HG03095 (cell line): ENCODE results near the gene EEF1A2.

Experiments used
- ATAC-seq: cut with Tn5 transposase; IDR thresholded peaks from one replicate; pipeline ENCODE4 v1.9.1; 2021; ENCODE audit warnings: moderate library complexity; ENCODE audit not compliant: unreplicated experiment

The EEF1A2 gene

DNA sequence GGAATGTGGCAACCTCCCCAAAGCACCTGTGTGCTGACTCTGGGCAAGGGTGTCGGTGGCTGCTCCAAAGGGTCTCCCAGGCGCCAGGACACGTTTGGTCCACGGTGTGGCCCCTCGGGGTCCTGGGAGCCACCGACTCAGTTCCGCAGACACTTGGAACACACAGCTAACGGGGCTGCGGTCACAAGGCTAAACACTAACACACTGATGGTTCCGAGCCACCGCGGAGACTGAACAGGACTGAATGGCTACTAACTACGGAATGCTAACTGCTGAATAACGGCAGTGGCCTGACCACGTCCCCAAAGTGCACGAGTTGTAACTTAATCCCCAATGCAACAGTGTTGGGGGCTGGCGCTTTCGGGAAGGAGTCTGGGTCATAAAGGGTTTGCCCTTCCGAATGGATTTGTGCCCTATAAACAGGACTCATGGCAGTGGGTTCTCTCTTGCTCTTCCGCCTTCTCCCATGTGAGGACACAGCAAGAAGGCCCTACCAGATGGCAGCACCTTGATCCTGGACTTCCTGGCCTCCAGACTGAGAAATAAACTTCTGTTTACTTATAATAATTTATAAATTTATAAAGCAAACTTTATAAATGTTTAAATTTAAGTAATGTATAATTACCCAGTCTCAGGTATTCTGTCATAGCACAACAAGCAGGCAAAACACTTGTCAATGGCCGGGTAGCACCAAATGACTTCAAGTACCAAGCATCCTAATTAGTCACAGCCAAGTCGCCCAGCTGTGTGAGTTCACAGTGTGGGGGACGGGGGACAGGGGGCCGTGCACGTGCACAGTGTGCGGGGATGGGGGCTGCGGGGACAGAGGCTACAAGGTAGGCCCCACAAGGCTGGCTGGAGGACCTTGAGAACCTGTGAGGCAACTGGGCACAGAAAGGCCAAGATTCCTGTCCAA is 2.3 kb upstream of the EEF1A2 start:
- no peak for ATAC-seq

DNA sequence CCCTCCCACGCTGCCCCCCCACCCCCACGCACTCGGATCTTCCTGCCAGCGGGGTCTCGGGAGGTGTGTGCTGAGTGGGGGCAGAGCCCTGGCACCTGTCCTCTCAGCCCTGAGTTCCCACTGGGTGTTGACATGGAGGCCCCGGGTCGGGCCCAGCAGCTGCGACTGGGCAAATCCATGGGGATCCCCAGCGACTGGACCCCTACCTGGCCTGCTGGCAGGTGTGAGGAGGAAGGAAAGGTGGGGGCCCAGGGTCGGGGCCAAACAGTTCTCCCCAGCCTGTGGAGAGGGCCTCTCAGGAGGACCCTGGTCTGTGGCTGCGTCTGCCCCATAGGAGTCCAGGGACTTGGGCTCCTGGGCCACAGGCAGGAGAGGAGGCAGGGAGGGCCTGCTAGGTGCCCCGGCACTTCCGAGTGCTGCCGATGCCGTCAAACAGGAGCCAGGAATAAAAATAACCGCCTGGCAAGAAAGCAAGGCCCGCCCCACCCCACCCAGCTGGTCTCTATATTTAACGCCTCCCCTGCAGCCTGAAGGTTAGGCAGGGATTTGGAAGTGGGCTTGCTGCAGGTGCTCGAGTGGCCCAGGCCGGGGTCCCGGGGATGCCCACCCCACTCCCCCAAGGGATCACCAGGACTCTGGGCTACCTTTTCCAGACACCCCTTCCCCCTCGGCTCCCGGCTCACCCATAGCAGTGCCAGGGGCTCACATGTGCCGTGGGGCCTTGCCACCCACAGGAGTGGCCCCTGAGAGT is 1.4 kb upstream of the EEF1A2 start:
- ATAC-seq = no peak

DNA sequence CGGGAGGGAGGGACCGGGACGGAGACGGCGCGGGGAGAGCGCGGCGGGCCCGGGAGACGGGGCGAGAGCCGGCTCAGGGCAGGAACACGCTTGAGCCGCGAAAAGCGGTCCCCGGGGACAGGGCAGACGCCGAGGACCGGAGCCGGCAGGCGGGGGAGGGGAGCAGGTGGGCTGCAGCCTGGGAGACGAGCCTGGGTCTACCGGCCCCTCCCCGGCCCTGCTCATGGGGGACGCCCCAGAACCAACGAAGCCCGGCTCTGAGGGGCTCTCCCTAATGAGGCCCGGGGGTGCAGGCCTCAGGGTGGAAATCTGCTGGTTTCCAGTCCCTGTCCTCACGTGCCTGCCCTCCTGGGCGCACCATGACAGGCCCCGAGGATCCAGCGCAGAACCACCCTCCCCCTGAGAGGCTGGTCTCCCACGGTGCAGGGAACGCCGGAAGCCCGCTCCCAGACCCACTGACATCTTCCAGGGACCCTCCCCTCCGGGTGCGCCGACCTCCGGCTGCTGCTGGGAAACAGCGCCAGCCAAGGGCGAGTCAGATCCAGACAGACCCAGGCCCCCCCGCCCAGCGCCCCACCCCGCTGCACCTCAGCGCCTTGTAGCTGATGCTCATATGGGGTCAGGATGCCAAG is 571 bp upstream of the EEF1A2 start:
- ATAC-seq = no peak

DNA sequence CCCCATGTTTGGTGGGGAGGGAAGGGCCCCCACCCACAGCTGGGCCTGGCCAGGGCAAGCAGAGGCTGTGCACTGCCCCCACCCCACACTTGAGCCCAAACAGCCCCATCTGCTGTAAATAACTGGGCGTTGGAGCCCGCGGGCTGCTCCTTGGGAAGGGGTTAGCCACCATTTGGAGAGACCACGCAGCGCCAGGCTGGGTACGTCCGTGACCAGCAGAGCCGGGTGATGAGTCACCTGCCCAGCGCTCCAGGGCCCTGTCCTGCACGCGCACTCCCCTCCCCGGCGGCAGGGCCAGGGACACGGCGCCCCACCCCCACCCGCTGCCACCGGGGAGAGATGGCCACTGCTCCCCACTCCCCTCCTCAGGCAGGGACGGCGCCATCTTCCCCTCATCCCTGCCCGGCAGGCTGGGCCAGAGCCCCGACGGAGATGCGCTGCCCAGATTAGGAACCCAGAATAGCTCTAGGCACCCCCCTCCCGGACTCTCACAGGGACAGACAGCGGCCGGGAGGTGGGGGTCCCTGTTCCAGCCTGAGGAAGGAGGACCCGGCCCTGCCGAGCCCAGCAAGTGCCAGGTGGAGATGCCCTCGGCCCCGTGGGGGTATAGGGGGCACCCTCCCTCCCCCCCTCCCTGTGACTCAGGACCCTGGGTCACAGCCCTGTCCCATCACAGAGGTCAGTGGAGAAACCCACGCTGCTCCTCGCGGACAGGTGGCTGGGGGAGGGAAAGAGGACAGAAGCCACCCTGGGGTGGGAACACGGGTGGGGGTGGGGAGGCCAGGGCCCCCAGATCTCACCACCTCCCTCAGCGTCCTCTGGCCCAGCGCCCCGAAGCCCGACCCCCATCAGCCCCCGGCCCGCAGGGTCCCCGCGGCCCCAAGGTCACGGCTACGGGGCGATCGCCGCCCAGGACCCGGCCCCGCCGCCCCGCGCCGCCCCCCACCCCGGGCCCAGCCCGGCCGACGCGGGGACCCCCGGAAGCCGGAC is 642 bp downstream of the EEF1A2 start:
- no peak for ATAC-seq

DNA sequence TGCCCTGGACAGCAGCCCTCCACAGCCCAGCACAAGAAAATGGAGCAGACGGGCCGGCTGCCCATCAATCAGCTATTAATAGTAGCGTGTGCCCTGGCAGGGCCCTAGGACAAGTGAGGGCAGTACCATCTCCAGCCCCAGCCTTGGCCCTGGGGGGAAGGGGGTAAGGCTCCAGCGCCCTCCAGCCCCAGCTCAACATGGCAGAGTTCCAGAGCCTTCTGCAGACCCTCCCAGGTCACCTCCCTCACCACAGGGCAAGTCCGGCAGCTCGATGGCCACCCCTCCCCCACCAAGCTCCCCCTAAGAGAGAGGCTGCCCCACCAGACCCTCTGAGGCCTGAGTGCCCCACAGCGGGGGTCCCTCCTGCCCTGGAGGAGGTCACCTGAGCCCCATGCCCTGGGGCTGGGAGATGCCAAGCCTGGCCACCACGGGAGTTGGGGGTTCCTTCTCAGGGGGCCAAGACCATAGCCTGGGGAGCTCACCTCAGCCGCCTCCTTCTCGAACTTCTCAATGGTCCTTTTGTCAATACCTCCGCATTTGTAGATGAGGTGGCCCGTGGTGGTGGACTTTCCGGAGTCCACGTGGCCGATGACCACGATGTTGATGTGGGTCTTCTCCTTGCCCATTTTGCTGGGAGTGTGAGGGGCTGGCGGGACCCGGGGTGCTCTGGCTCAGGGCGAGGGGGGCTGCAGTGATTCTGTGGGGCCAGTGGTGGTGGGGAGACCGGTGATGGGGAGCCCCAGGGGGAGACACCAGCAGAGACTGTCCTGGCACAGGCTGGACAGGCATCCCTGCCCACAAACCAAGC is 1.5 kb downstream of the EEF1A2 start:
- no peak for ATAC-seq

DNA sequence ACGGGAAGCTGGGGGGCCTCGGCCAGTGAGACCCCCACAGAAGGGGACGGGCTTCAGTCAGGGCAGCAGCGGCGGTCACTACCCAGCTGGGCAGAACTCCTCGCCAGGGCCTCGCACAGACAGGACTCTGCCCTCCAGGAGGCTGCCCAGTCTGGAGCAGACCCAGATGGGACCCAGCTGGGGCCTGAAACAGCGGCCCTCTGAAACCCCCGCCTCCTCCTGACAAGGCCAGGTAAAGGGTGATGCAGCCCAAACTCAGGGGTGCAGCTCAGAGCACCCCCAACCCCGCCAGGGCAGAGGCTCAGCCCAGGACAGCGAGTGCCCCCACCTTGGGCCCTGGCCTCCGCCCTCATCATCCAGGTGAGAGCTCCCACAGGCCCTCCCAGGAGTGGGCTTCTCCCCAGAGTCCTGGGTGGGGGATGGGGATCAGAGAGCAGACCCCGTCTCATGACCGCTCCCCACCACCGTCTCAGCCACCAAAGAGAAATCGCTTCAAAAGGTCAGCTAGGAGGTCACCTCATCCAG is 2.2 kb downstream of the EEF1A2 start:
- ATAC-seq = no peak

DNA sequence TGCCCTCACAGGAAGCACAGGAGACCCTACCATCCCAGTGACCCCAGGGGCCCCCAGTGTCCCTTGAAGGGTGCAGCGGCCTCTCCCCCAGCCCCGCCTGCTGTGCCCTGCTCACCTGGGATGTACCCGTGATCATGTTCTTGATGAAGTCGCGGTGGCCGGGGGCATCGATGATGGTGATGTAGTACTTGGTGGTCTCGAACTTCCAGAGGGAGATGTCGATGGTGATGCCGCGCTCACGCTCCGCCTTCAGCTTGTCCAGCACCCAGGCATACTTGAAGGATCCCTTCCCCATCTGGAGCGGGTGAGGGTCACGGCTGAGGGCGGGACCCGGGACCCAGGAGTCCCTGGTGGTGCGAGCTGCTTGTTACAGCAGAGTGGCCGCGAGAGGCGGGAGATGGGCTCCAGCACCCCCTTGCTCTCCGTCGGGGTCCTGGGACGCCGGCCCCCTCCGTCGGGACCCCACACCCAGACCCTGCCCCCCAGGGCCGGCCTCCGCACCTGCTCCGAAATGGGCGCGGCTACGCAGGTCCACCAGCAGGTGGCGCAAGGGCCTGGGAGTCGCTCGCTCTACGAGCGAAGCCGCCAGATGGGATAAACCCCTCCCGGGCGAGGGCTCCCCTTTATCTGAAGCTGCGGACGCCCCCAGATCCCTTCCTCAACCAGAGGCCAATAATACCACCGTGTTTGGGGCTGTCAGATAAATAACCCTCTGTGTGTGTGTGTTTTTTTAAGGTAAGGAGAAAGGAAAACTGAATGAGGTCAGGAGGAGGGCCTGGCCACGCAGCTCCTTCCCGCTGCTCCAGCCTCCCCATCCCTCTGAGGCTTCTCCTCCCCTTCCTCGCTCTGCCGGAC is 2.9 kb downstream of the EEF1A2 start:
- no peak for ATAC-seq

DNA sequence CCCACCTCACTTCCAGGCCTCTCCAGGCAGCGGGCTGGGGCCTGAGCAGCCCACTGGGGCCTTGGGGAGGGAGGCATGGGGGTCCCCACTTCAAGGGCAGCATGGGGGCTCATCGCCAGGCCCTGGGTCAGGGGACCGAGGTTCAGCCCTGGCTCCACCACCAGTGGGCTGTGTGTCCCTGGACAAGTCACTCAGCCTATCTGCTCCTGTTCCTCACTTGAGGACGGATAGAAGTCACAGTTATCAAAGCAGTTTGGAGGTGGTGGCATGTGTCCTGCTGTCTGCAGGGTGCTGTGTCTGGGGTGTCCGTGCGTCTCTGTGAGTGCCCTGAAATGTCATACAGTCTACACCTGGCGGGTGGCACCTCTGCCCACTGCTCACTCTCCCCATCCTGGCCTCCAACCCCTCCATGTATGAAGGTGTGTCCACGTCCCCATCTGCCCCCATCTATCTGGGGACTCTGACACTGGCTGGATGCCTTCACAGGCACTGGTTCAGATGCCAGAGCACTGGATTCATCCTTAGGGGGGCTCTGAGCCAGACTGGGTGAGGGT is 3.6 kb downstream of the EEF1A2 start:
- ATAC-seq = no peak

DNA sequence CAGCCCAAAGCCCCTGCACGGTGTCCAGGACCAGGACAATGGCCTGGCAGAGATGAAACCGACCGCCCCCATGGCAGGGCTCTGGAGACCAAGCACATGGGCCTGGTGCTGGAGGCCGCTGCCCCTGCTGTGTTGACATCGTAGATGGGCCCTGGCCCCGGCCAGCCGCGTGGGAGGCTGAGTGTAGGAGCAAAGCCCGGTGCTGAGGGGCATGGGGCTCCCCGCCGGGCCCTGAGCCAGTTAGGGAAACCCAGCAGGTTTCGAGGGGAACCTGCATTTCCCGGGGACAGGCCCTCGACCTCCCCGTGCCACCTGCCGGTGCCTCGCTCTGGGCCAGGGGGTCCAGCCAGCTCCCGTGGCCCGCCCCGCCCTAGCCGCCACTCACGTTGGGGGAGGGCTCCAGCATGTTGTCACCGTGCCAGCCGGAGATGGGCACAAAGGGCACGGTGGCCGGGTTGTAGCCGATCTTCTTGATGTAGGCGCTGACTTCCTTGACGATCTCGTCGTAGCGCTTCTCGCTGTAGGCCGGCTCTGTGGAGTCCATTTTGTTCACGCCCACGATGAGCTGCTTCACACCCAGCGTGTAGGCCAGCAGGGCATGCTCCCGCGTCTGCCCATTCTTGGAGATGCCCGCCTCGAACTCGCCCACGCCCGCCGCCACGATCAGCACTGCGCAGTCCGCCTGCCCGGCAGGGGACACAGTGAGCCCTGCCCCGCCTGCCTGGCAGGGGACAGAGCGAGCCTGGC is 4.3 kb downstream of the EEF1A2 start:
- no peak for ATAC-seq

DNA sequence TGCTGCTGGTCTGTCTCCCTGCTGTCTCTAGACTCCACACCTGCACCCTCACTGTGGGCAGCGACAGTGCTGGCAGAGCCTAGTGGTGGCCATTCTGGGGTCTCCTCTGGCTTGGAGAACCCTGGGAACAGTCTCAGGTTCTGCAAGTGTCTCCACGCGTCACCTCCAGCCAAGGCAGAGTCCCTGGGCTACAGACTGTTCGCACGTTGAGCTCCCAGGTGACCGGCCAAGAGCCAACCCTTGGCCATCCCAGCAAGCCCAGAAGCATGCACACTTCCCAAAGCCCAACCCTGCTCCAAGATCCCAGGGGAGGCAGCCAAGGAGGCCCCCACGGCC is 4.8 kb downstream of the EEF1A2 start:
- no peak for ATAC-seq

DNA sequence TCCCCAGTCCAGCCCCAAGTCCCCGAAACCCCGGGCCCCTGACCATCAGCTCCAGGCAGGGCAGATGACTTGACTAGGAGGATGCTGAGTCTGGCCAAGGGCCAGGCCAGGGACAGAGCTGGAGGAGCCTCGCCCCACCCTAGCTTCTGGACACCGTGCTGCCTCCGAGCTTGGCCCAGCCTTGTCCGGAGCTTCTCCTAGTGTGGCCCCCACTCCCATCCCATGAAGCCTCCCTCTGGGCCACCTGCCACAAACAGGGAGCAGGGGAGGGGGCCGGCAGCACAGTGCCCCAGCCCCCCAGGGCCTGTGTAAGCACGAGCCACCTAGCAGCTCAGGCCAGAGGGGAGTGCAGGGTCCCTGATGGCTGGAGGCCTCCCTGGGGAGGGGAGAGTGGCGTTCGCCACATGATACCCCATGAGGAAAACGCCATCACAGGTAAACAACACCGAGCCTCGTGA is 5.3 kb downstream of the EEF1A2 start:
- ATAC-seq = no peak

DNA sequence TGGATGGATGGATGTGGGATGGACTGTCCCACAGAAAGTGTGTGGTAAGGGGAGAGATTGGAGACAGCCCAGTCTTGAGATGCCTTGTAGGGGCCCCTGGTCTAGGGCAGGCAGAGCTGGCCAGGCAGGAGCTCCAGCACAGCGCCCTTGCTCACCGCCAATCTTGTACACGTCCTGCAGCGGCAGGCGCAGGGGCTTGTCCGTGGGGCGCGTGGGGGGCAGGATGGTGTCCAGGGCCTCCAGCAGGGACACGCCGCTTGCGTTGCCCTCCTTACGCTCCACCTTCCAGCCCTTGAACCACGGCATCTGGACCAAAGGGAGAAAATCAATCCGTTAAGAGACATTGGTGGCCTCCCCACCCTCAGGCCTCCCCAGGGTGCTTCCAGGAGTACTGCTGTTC is 5.9 kb downstream of the EEF1A2 start:
- no peak for ATAC-seq

DNA sequence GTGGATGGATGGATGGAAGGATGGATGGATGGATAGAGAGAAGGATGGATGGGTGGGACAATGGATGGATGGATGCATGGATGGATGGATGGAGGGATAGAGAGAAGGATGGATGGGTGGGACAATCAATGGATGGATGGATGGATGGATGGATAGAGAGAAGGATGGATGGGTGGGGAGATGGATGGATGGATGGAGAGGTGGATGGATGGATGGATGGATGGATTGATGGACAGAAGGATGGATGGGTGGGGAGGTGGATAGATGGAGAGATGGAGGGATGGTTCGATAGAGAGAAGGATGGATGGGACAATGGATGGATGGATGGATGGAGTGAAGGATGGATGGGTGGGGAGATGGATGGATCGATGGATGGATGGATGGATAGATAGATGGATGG is 6.4 kb downstream of the EEF1A2 start:
- ATAC-seq = no peak

DNA sequence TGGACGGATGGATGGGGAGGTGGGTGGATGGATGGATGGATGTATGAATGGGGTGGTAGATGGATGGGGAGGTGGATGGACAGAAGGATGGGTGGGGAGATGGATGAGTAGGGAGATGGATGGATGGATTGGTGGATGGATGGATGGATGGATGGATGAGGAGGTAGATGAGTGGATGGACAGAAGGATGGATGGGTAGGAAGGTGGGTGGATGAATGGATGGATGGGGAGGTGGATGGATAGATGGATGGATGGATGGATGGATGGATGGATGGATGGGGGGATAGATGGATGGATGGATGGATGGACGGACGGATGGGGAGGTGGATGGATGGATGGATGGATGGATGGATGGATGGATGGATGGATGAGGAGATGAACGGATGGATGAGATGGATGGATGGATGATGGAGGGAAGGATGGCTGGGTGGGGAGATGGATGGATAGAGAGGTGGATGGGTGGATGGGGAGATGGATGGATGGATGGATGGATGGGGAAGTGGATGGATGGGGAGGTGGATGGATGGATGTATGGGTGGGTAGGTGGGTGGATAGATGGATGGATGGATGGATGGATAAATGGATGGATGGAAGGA is 7.2 kb downstream of the EEF1A2 start:
- no peak for ATAC-seq

DNA sequence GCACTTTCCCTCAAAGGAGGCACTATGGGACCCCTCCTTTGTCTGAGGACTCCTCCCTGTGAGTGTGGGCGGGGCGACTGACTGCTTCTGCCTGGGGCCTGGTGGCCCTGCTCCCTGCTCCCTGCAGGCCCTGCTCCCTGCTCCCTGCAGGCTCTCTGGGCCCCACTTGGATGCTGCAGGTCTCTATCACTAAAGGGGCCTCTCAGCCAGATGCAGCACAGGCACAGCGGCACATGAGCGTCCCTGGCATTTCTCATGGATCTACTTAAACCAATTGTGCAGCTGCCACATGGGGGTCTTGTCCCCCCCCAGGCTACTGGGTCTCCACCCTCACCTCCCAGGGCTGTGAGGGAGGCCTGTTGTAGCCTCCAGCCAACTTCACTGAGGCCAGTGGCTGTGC is 7.8 kb downstream of the EEF1A2 start:
- no peak for ATAC-seq

DNA sequence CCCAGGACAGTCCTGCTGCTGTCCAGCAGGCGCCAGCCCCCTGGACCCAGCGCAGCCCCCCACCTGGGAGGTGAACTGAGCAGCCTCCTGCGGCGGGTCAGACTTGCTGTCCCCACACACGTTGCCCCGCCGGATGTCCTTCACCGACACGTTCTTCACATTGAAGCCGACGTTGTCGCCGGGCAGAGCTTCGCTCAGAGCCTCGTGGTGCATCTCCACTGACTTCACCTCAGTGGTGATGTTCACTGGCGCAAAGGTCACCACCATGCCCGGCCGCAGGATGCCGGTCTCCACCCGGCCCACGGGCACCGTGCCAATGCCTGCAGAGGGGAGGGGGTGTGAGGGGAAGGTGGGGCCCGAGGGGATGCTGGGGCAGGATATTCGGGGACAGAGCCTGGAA is 8.5 kb downstream of the EEF1A2 start:
- ATAC-seq = no peak
